ENCODE measurements around the gene ZNF629. TPM values are rescaled to one million over a fixed set of nuclear protein-coding genes. Genes with fewer than 3 reads are reported as not detected.

Gene ZNF629
- total RNA-seq, 2 donors from 2014 or later, result 21.2 to 22.9 TPM

DNA sequence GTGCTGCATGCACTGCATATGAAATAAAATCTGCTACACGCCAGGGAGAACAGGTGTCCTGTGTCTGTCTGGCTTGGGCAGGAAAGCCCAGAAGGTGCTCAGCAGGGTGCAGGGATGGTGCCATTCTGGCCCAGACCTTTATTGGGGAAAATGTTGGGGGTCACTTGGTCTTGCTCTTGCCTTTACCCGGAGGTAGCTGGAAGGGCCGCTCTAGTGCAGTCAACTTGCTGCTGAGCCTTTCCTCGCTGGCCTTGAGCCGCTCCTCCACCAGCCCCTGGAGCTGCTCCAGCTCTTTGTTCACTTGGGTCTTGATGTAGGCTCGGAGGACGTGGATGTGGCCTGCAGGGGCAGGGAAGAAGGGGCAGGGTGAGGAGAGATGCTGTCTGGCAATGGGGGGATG is 29.7 kb downstream of the ZNF629 start:
- TF ChIP-seq, protein P1, sequence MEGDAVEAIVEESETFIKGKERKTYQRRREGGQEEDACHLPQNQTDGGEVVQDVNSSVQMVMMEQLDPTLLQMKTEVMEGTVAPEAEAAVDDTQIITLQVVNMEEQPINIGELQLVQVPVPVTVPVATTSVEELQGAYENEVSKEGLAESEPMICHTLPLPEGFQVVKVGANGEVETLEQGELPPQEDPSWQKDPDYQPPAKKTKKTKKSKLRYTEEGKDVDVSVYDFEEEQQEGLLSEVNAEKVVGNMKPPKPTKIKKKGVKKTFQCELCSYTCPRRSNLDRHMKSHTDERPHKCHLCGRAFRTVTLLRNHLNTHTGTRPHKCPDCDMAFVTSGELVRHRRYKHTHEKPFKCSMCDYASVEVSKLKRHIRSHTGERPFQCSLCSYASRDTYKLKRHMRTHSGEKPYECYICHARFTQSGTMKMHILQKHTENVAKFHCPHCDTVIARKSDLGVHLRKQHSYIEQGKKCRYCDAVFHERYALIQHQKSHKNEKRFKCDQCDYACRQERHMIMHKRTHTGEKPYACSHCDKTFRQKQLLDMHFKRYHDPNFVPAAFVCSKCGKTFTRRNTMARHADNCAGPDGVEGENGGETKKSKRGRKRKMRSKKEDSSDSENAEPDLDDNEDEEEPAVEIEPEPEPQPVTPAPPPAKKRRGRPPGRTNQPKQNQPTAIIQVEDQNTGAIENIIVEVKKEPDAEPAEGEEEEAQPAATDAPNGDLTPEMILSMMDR (IDR thresholded peaks at IDR 0.05), result no peak
- Histone ChIP-seq H3K4me1 (peaks cover 0 to 10% of the 10 kb centered on the region in 2 donors), H3K27me3 (no peaks in the 10 kb centered on the region), H3K36me3 (peaks cover 25% of the 10 kb centered on the region), H3K4me3 (no peak overlapping the region), H3K9me3 (no peaks in the 10 kb centered on the region), H3K27ac (no peak overlapping the region)
- DNase-seq (ENCODE audit: low spot score), result no peak

DNA sequence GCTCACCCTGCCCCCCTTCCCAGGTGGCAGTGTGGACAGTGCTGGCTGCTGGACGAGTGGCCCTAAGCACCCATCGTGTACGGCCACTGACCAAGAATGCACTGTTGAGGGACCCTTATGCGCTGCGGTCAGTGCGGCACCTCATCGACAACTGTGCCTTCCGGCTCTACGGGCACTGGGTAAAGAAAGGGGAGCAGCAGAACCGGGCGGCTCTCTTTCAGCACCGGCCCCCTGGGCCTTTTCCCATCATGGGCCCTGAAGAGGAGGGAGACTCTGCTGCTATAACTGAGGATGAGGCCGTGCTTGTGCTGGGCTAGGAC is 30.3 kb downstream of the ZNF629 start:
- Histone ChIP-seq H3K9me3 (no peaks in the 10 kb centered on the region), H3K27me3 (no peaks in the 10 kb centered on the region), H3K36me3 (peaks cover 25% of the 10 kb centered on the region), H3K4me3 (no peak overlapping the region), H3K4me1 (peaks cover 0 to 10% of the 10 kb centered on the region in 2 donors), H3K27ac (no peak overlapping the region)
- TF ChIP-seq, protein P1 (IDR thresholded peaks at IDR 0.05), result no peak
- DNase-seq (ENCODE audit: low spot score), result no peak

DNA sequence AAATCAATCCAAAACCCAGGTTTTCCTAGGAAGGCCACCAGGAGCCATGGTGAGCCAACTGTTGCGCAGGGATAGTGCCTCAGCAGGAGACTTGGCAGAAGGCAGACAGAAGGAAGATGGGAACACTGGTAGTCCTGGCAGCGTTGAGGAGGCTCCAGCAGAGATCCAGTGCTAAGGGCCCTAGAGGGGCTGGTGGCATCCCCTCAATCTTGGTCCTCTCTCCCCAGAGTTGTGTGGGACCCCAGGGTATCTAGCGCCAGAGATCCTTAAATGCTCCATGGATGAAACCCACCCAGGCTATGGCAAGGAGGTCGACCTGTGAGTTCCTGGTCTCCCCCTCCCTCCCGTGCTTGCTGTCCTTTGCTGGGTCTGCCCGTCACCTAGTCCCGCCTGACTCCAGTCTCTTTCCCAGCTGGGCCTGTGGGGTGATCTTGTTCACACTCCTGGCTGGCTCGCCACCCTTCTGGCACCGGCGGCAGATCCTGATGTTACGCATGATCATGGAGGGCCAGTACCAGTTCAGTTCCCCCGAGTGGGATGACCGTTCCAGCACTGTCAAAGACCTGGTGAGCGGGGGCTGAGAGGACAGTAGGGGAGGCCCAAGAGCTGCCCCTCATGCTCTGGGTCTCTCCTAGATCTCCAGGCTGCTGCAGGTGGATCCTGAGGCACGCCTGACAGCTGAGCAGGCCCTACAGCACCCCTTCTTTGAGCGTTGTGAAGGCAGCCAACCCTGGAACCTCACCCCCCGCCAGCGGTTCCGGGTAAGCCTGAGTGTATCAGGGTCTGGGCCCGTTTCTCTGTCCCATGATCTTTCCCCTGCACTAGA is 30.8 kb downstream of the ZNF629 start:
- Histone ChIP-seq H3K9me3 (no peaks in the 10 kb centered on the region), H3K27ac (no peak overlapping the region), H3K4me1 (peaks cover 0 to 4% of the 10 kb centered on the region in 2 donors), H3K36me3 (peaks cover 31% of the 10 kb centered on the region), H3K27me3 (no peaks in the 10 kb centered on the region), H3K4me3 (no peak overlapping the region)
- TF ChIP-seq, protein P1 (IDR thresholded peaks at IDR 0.05), result no peak
- DNase-seq (ENCODE audit: low spot score), result no peak

DNA sequence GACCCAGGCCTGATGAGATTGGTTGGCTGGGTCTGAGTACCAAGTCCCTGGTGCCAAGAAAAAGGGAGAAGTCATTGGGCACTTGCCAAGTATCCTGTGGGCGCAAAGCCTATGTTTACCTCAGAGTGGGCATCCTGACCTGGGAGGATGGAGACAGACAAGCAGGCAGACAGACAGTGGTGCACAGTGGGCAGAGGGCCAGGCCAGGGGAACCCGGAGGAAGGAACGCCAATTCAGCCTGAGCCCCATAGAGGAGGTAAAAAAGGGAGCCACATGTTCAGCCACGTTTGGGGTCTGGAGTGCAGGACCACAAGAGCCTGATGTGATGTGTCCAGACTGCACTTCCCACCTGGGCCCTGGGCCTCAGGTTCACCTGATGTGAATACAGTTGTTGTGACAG is 33.4 kb downstream of the ZNF629 start:
- no peaks in the 10 kb centered on the region for H3K27me3 ChIP-seq
- TF ChIP-seq, protein P1 (IDR thresholded peaks at IDR 0.05), result no peak
- no peak for DNase-seq (ENCODE audit: low spot score)
- H3K4me3 ChIP-seq, result no peak overlapping the region
- H3K36me3 ChIP-seq, result peaks cover 33% of the 10 kb centered on the region
- no peaks in the 10 kb centered on the region for H3K9me3 ChIP-seq
- H3K4me1 ChIP-seq, result peaks cover 0 to 10% of the 10 kb centered on the region in 2 donors
- H3K27ac ChIP-seq, result no peak overlapping the region

DNA sequence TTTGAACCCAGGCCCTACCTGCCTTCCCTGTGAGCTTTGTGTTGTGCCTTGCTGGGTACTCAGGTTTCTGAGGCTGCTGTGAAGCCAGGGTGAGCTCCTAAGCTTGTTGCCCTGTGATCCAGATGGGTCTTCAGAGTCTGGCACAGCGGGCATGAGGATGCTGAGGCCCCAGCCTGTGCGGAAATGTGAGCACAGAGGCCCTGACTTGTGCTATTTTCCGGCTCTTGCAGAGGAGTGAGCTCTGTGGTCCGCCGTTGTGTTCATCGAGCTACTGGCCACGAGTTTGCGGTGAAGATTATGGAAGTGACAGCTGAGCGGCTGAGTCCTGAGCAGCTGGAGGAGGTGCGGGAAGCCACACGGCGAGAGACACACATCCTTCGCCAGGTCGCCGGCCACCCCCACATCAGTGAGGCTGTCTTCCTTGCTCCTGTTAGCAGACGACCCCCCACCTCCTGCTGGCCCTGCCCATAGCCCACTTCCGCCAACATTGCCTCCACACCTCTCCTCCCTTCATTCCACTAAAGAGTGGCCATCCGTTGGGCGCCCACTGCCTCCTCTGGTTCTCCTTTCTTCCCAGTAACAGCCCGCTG is 36.0 kb downstream of the ZNF629 start:
- TF ChIP-seq, protein P1 (IDR thresholded peaks at IDR 0.05), result no peak

More for the DNA sequence above, 36.0 kb downstream of the ZNF629 start:
- Histone ChIP-seq H3K4me1 (peaks cover 0 to 18% of the 10 kb centered on the region in 2 donors), H3K36me3 (peaks cover 25% of the 10 kb centered on the region), H3K27me3 (no peaks in the 10 kb centered on the region), H3K9me3 (no peaks in the 10 kb centered on the region), H3K4me3 (no peak overlapping the region), H3K27ac (no peak overlapping the region)
- no peak for DNase-seq (ENCODE audit: low spot score)

Data from right atrium auricular region (tissue), 2 donors.